HEK293 (cell line): ENCODE measurements around the gene BLVRA.
A peak's percentile ranks its signal among the peaks of the same experiment; 100 is the strongest.

ENCODE experiments used
- CTCF ChIA-PET: fragments of 350-600 bp; formaldehyde crosslinking; extraction: SDS; loops from one replicate; lab custom pipeline; 2021; ENCODE audit warnings: antibody characterized with exemption; lab: Yijun Ruan, JAX
- POLR2A ChIA-PET: fragments of 300-600 bp; formaldehyde crosslinking; extraction: SDS; loops from one replicate; lab custom pipeline; 2020; ENCODE audit warnings: antibody characterized with exemption, inconsistent platforms; lab: Yijun Ruan, JAX
- H3K27ac ChIP-seq: fragments of 200-500 bp; sonication (Bioruptor generic); 2 replicates; pipeline ENCODE4 v1.5.1; 2014; ENCODE audit warnings: low read depth, low read length, control low read depth, inconsistent platforms; ENCODE audit errors: extremely low read depth
- H3K36me3 ChIP-seq, 2 experiments: fragments of 200-500 bp in 1 of 2; sonication (Bioruptor generic) in 1 of 2; 1 replicate in 1 of 2; 2 replicates in 1 of 2; pipeline ENCODE4 v1.5.1; 2014 to 2017; ENCODE audit warnings: inconsistent platforms in 2 of 2, low read length in 2 of 2; ENCODE audit not compliant: control insufficient read depth in 2 of 2, insufficient read depth in 1 of 2
- H3K4me1 ChIP-seq: fragments of 200-500 bp; sonication (Bioruptor generic); 2 replicates; pipeline ENCODE4 v1.5.1; 2014; ENCODE audit warnings: mild to moderate bottlenecking, low read length, inconsistent platforms; ENCODE audit not compliant: control insufficient read depth, insufficient read depth
- H3K4me3 ChIP-seq: 2 replicates; pipeline ENCODE4 v1.5.1; 2011; ENCODE audit warnings: low read depth, mild to moderate bottlenecking, control low read depth, low read length, moderate library complexity
- H3K9me3 ChIP-seq: fragments of 200-500 bp; sonication (Bioruptor generic); 2 replicates; pipeline ENCODE4 v1.5.1; 2014; ENCODE audit warnings: low read depth, low read length, inconsistent platforms; ENCODE audit not compliant: control insufficient read depth, insufficient read depth
- RBAK ChIP-seq: fragments of 450-650 bp; formaldehyde crosslinking; IDR thresholded peaks from 2 replicates; pipeline ENCODE4 v1.5.1; 2016; ENCODE audit warnings: missing biosample characterization, missing genetic modification characterization
- ZFP3 ChIP-seq: fragments of 450-650 bp; formaldehyde crosslinking; IDR thresholded peaks from 2 replicates; pipeline ENCODE4 v1.5.1; 2016; ENCODE audit warnings: low read depth, missing biosample characterization, missing genetic modification characterization
- ZNF248 ChIP-seq: fragments of 450-650 bp; formaldehyde crosslinking; IDR thresholded peaks from 2 replicates; pipeline ENCODE4 v1.5.1; 2017; ENCODE audit warnings: missing biosample characterization, missing genetic modification characterization
- ZNF335 ChIP-seq: fragments of 450-650 bp; formaldehyde crosslinking; conservative IDR thresholded peaks from 2 replicates; pipeline ENCODE4 v1.5.1; 2016; ENCODE audit warnings: missing biosample characterization, missing genetic modification characterization
- ZNF354C ChIP-seq: fragments of 450-650 bp; formaldehyde crosslinking; IDR thresholded peaks from 2 replicates; pipeline ENCODE4 v1.5.1; 2016; ENCODE audit warnings: missing biosample characterization, missing genetic modification characterization, low read depth, borderline replicate concordance
- ZNF560 ChIP-seq: fragments of 450-650 bp; formaldehyde crosslinking; IDR thresholded peaks from 2 replicates; pipeline ENCODE4 v1.5.1; 2017; ENCODE audit warnings: missing biosample characterization, missing genetic modification characterization, borderline replicate concordance
- ZNF677 ChIP-seq: fragments of 450-650 bp; IDR thresholded peaks from 2 replicates; pipeline ENCODE4 v1.5.0; 2018; ENCODE audit warnings: missing biosample characterization, mild to moderate bottlenecking, missing genetic modification characterization, moderate library complexity
- ZNF701 ChIP-seq: fragments of 450-650 bp; formaldehyde crosslinking; IDR thresholded peaks from 2 replicates; pipeline ENCODE4 v1.5.1; 2016; ENCODE audit warnings: missing biosample characterization, missing genetic modification characterization
- ZNF747 ChIP-seq: fragments of 450-650 bp; formaldehyde crosslinking; IDR thresholded peaks from 2 replicates; pipeline ENCODE4 v1.5.1; 2016; ENCODE audit warnings: missing biosample characterization, missing genetic modification characterization
- ZNF768 ChIP-seq: fragments of 450-650 bp; formaldehyde crosslinking; IDR thresholded peaks from 2 replicates; pipeline ENCODE4 v1.5.1; 2018; ENCODE audit warnings: missing biosample characterization, mild to moderate bottlenecking, missing genetic modification characterization
- TF ChIP-seq, protein P1 (sequence below): fragments of 450-650 bp; formaldehyde crosslinking; IDR thresholded peaks from 2 replicates; pipeline ENCODE4 v1.5.1; 2016; ENCODE audit warnings: missing biosample characterization, missing genetic modification characterization
- TF ChIP-seq, protein P2 (sequence below): fragments of 450-650 bp; formaldehyde crosslinking; IDR thresholded peaks from 2 replicates; pipeline ENCODE4 v1.5.1; 2016; ENCODE audit warnings: missing biosample characterization, missing genetic modification characterization, borderline replicate concordance
- TF ChIP-seq, protein P3 (sequence below): fragments of 450-650 bp; formaldehyde crosslinking; IDR thresholded peaks from 2 replicates; pipeline ENCODE4 v1.5.1; 2016; ENCODE audit warnings: missing biosample characterization, missing genetic modification characterization
- TF ChIP-seq, protein P4 (sequence below): fragments of 450-650 bp; formaldehyde crosslinking; IDR thresholded peaks from 2 replicates; pipeline ENCODE4 v1.5.1; 2016; ENCODE audit warnings: missing biosample characterization, missing genetic modification characterization
- TF ChIP-seq, protein P5 (sequence below): fragments of 450-650 bp; formaldehyde crosslinking; IDR thresholded peaks from 2 replicates; pipeline ENCODE4 v1.5.1; 2016; ENCODE audit warnings: missing biosample characterization, missing genetic modification characterization
- TF ChIP-seq, protein P6 (sequence below): fragments of 450-650 bp; formaldehyde crosslinking; IDR thresholded peaks from 2 replicates; pipeline ENCODE4 v1.5.1; 2017; ENCODE audit warnings: missing biosample characterization, mild to moderate bottlenecking, missing genetic modification characterization, moderate library complexity

The BLVRA gene

DNA sequence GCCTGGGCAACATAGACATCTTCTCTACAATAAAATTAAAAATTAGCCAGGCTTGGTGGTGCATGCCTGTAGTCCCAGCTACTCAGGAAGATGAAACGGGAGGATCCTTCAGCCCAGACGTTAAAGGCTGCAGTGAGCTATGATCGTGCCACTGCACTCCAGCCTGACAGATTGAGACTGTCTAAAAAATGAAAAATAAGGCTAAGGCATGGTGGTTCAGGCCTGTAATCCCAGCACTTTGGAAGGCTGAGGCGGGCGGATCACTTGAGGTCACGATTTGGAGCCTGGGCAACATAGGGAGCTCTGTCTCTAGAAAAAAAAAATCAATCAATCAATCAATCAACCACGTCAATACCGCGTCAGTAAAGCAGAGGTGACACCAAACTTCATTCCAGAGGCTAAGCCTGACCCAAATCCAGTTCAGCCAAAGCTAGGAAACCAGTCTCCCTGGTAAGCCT, 79.8 kb downstream of the BLVRA start:
- Histone ChIP-seq H3K4me3 (no peak overlapping the region), H3K4me1 (no peaks in the 10 kb centered on the region; the same call in 1 of the 2 replicates), H3K36me3 (no peaks in the 10 kb centered on the region), H3K27ac (no peak overlapping the region), H3K9me3 (no peaks in the 10 kb centered on the region)
- ChIA-PET CTCF (interaction anchor here (0.6 to 5.1 kb wide), 43 partner anchors 9 to 1897 kb away, joined by 3 to 42 read pairs (median 4); partner anchors contain the start of genes COA1, MRPL32, PSMA2 and STK17A), POLR2A (interaction anchor here (1.5 to 2.3 kb wide), 2 partner anchors 109 to 256 kb away, joined by 3 to 12 read pairs; partner anchors contain the start of genes COA1 and STK17A)
- TF ChIP-seq ZNF335, result no peak
- TF ChIP-seq, protein P1, sequence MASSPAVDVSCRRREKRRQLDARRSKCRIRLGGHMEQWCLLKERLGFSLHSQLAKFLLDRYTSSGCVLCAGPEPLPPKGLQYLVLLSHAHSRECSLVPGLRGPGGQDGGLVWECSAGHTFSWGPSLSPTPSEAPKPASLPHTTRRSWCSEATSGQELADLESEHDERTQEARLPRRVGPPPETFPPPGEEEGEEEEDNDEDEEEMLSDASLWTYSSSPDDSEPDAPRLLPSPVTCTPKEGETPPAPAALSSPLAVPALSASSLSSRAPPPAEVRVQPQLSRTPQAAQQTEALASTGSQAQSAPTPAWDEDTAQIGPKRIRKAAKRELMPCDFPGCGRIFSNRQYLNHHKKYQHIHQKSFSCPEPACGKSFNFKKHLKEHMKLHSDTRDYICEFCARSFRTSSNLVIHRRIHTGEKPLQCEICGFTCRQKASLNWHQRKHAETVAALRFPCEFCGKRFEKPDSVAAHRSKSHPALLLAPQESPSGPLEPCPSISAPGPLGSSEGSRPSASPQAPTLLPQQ, result no peak
- no peak for TF ChIP-seq ZFP3 (tag by site-specific recombination)
- TF ChIP-seq, protein P2, sequence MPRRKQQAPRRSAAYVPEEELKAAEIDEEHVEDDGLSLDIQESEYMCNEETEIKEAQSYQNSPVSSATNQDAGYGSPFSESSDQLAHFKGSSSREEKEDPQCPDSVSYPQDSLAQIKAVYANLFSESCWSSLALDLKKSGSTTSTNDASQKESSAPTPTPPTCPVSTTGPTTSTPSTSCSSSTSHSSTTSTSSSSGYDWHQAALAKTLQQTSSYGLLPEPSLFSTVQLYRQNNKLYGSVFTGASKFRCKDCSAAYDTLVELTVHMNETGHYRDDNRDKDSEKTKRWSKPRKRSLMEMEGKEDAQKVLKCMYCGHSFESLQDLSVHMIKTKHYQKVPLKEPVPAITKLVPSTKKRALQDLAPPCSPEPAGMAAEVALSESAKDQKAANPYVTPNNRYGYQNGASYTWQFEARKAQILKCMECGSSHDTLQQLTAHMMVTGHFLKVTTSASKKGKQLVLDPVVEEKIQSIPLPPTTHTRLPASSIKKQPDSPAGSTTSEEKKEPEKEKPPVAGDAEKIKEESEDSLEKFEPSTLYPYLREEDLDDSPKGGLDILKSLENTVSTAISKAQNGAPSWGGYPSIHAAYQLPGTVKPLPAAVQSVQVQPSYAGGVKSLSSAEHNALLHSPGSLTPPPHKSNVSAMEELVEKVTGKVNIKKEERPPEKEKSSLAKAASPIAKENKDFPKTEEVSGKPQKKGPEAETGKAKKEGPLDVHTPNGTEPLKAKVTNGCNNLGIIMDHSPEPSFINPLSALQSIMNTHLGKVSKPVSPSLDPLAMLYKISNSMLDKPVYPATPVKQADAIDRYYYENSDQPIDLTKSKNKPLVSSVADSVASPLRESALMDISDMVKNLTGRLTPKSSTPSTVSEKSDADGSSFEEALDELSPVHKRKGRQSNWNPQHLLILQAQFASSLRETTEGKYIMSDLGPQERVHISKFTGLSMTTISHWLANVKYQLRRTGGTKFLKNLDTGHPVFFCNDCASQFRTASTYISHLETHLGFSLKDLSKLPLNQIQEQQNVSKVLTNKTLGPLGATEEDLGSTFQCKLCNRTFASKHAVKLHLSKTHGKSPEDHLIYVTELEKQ, result peak; percentile 78; the same call in 1 of the 2 replicates
- no peak for TF ChIP-seq ZNF768 (tag by site-specific recombination)

DNA sequence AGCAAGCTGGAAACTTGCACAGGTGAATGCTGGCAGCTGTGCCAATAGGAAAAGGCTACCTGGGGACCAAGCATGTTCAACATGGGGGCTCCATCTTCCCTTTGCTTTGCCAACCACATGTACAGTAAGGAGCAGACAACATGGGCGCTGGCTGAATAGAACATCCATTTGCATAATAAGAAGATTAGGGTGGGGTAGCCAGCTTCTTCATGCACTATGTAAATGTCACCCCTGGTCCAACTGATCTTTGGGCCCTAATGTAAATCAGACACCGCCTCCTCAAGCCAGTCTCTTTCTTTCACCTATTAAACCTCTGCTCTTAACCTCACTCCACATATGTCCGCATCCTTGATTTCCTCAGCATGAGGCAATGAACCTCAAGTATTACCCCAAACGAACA, 84.8 kb downstream of the BLVRA start:
- ChIA-PET CTCF (interaction anchor here (1.0 to 1.9 kb wide), 2 partner anchors 261 to 902 kb away, joined by 3 to 10 read pairs; partner anchors contain the start of gene STK17A), POLR2A (no interaction called here)
- TF ChIP-seq, protein P3, sequence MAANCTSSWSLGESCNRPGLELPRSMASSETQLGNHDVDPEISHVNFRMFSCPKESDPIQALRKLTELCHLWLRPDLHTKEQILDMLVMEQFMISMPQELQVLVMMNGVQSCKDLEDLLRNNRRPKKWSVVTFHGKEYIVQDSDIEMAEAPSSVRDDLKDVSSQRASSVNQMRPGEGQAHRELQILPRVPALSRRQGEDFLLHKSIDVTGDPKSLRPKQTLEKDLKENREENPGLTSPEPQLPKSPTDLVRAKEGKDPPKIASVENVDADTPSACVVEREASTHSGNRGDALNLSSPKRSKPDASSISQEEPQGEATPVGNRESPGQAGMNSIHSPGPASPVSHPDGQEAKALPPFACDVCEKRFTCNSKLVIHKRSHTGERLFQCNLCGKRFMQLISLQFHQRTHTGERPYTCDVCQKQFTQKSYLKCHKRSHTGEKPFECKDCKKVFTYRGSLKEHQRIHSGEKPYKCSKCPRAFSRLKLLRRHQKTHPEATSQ (tag by site-specific recombination), result no peak
- TF ChIP-seq ZNF677 (no peak), ZNF354C (tag by site-specific recombination) (no peak), ZNF248 (no peak), RBAK (tag by site-specific recombination) (no peak), ZNF560 (tag by site-specific recombination) (no peak), ZNF701 (tag by site-specific recombination) (no peak), ZNF747 (tag by site-specific recombination) (no peak)
- TF ChIP-seq, protein P4, sequence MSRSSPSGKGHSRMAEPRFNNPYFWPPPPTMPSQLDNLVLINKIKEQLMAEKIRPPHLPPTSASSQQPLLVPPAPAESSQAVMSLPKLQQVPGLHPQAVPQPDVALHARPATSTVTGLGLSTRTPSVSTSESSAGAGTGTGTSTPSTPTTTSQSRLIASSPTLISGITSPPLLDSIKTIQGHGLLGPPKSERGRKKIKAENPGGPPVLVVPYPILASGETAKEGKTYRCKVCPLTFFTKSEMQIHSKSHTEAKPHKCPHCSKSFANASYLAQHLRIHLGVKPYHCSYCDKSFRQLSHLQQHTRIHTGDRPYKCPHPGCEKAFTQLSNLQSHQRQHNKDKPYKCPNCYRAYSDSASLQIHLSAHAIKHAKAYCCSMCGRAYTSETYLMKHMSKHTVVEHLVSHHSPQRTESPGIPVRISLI (tag by site-specific recombination), result no peak
- TF ChIP-seq, protein P5, sequence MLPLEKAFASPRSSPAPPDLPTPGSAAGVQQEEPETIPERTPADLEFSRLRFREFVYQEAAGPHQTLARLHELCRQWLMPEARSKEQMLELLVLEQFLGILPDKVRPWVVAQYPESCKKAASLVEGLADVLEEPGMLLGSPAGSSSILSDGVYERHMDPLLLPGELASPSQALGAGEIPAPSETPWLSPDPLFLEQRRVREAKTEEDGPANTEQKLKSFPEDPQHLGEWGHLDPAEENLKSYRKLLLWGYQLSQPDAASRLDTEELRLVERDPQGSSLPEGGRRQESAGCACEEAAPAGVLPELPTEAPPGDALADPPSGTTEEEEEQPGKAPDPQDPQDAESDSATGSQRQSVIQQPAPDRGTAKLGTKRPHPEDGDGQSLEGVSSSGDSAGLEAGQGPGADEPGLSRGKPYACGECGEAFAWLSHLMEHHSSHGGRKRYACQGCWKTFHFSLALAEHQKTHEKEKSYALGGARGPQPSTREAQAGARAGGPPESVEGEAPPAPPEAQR, result no peak
- TF ChIP-seq, protein P6, sequence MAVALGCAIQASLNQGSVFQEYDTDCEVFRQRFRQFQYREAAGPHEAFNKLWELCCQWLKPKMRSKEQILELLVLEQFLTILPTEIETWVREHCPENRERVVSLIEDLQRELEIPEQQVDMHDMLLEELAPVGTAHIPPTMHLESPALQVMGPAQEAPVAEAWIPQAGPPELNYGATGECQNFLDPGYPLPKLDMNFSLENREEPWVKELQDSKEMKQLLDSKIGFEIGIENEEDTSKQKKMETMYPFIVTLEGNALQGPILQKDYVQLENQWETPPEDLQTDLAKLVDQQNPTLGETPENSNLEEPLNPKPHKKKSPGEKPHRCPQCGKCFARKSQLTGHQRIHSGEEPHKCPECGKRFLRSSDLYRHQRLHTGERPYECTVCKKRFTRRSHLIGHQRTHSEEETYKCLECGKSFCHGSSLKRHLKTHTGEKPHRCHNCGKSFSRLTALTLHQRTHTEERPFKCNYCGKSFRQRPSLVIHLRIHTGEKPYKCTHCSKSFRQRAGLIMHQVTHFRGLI, result no peak

More for the DNA sequence above, 84.8 kb downstream of the BLVRA start:
- Histone ChIP-seq H3K4me1 (no peaks in the 10 kb centered on the region; the same call in 1 of the 2 replicates), H3K36me3 (no peaks in the 10 kb centered on the region), H3K4me3 (no peak overlapping the region), H3K9me3 (no peaks in the 10 kb centered on the region), H3K27ac (no peak overlapping the region)
